ENCODE measurements around the gene PROX1.

Gene PROX1

GRCh38 chr1:214027498-214027897, 39.7 kb downstream of the PROX1 start:
- no peak for DNase-seq

GRCh38 chr1:214028095-214028494, 40.3 kb downstream of the PROX1 start:
- DNase-seq = no peak

- DNase-seq = no peak
These were observed 41.1 kb downstream of the PROX1 start for GRCh38 chr1:214028649-214029406.

- DNase-seq = no peak
These were observed 42.0 kb downstream of the PROX1 start for GRCh38 chr1:214029796-214030195.

- no peak for DNase-seq
These were observed 43.5 kb downstream of the PROX1 start for GRCh38 chr1:214031267-214031650.

GRCh38 chr1:214037468-214037867, 49.7 kb downstream of the PROX1 start:
- DNase-seq = no peak

- no peak for DNase-seq
These were observed 51.7 kb downstream of the PROX1 start for GRCh38 chr1:214039394-214040018.

GRCh38 chr1:214043167-214043566, 55.4 kb downstream of the PROX1 start:
- DNase-seq = no peak

- DNase-seq = no peak
These were observed 56.9 kb downstream of the PROX1 start for GRCh38 chr1:214044438-214045214.

GRCh38 chr1:214050513-214051401, 63.0 kb downstream of the PROX1 start:
- DNase-seq = no peak

- no peak for DNase-seq
These were observed 64.0 kb downstream of the PROX1 start for GRCh38 chr1:214051786-214052185.

GRCh38 chr1:214058076-214058475, 70.3 kb downstream of the PROX1 start:
- DNase-seq = no peak

- no peak for DNase-seq
These were observed 78.4 kb downstream of the PROX1 start for GRCh38 chr1:214066190-214066589.

- no peak for DNase-seq
These were observed 79.2 kb downstream of the PROX1 start for GRCh38 chr1:214066936-214067335.

- DNase-seq = no peak
These were observed 79.6 kb downstream of the PROX1 start for GRCh38 chr1:214067397-214067796.

GRCh38 chr1:214067853-214068703, 80.3 kb downstream of the PROX1 start:
- no peak for DNase-seq

- no peak for DNase-seq
These were observed 81.2 kb downstream of the PROX1 start for GRCh38 chr1:214068979-214069378.

GRCh38 chr1:214071469-214071868, 83.7 kb downstream of the PROX1 start:
- DNase-seq = no peak

- no peak for DNase-seq
These were observed 84.8 kb downstream of the PROX1 start for GRCh38 chr1:214072426-214073157.

- no peak for DNase-seq
These were observed 86.7 kb downstream of the PROX1 start for GRCh38 chr1:214074477-214074876.

Data from SIG-M5 (cell line).